Smooth muscle cell (in vitro differentiated cells): ENCODE results near the gene BICDL1. TPM values are rescaled to one million over a fixed set of nuclear protein-coding genes. Genes with fewer than 3 reads are reported as not detected.

Source experiments
- DNase-seq: peaks from one replicate; lab custom pipeline; 2025; ENCODE audit not compliant: unreplicated experiment; lab: John Stamatoyannopoulos, UW
- H2AFZ ChIP-seq: fragments of 200-600 bp; sonication (generic); 2 replicates; pipeline ENCODE4 v1.6.0; 2016; ENCODE audit warnings: antibody characterized with exemption, low read depth, mild to moderate bottlenecking
- H3F3A ChIP-seq: fragments of 200-600 bp; sonication (generic); 2 replicates; pipeline ENCODE4 v1.6.0; 2017; ENCODE audit warnings: antibody characterized with exemption, low read depth
- H3K27ac ChIP-seq: fragments of 200-600 bp; sonication (generic); 2 replicates; pipeline ENCODE4 v1.5.1; 2016; ENCODE audit warnings: low read depth, mild to moderate bottlenecking
- H3K27me3 ChIP-seq: fragments of 200-600 bp; sonication (generic); 2 replicates; pipeline ENCODE4 v1.6.1; 2016; ENCODE audit warnings: low read depth, mild to moderate bottlenecking
- H3K36me3 ChIP-seq: fragments of 200-600 bp; sonication (generic); 2 replicates; pipeline ENCODE4 v1.5.1; 2016; ENCODE audit warnings: low read depth
- H3K4me1 ChIP-seq: fragments of 200-600 bp; sonication (generic); 2 replicates; pipeline ENCODE4 v1.5.1; 2016; ENCODE audit warnings: low read depth
- H3K4me2 ChIP-seq: fragments of 200-600 bp; sonication (generic); 2 replicates; pipeline ENCODE4 v1.6.0; 2016; ENCODE audit warnings: mild to moderate bottlenecking
- H3K4me3 ChIP-seq: fragments of 200-600 bp; sonication (generic); 2 replicates; pipeline ENCODE4 v1.5.1; 2016; ENCODE audit warnings: mild to moderate bottlenecking
- H3K79me2 ChIP-seq: fragments of 200-600 bp; sonication (generic); 2 replicates; pipeline ENCODE4 v1.6.0; 2016; ENCODE audit warnings: low read depth, mild to moderate bottlenecking
- H3K9ac ChIP-seq: fragments of 200-600 bp; sonication (generic); 2 replicates; pipeline ENCODE4 v1.6.0; 2016; ENCODE audit warnings: low read depth
- H3K9me3 ChIP-seq: fragments of 200-600 bp; sonication (generic); replicated peaks from 2 replicates; pipeline ENCODE4 v1.5.1; 2016; ENCODE audit warnings: low read depth
- H4K20me1 ChIP-seq: fragments of 200-600 bp; sonication (generic); 2 replicates; pipeline ENCODE4 v1.6.0; 2016; ENCODE audit warnings: low read depth
- WGBS: methylation state at CpG from one replicate; pipeline ENCODE4 v1.1.7; 2016; ENCODE audit warnings: low lambda C conversion rate; 5-methylcytosine and 5-hydroxymethylcytosine counted together
- polyA plus RNA-seq: library from polyadenylated mRNA; unstranded; fragments of >200 nt; fragmentation: Nextera tagmentation; extraction: Ambion mirVana; gene quantifications from 2 replicates; pipeline ENCODE4 v1.2.1, GENCODE V29; 2016
- total RNA-seq: library from RNA; depleted of rRNA; stranded (reverse); fragments of >200 nt; gene quantifications from 2 replicates; pipeline ENCODE4 v1.2.3, GENCODE V29; 2014
- TF ChIP-seq, protein P1 (sequence below): fragments of 200-600 bp; sonication (generic); IDR thresholded peaks from 2 replicates; pipeline ENCODE4 v1.5.1; 2017; ENCODE audit warnings: borderline replicate concordance, mild to moderate bottlenecking, antibody characterized with exemption; ENCODE audit not compliant: insufficient read depth, poor library complexity, severe bottlenecking

The BICDL1 gene
- total and polyA plus RNA-seq, 2 experiments from 2014 or later = 0.43 to 1.7 TPM

DNA sequence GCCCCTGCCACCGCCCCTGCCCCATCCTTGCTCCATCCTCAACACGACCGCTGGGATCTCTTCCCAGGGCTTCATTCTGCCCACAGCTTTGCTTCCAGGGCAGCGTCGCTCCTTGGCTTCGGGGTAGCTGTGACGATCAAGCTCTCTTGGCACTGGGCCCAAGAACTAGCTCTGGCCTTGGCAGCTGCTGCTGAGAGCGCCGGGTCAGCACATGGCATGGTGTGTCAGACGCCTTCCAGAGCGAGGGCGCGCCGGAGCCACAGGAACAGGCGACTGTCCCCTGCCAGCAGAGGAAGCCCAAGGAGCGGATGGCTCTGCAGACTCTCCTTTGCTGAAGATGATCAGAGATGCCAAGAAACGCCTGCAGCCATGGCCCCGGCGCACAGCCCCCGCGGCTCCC lies 111.6 kb downstream of the BICDL1 start:
- no peaks in the 10 kb centered on the region for H3K9me3 ChIP-seq
- WGBS = 92% methylated on average over 21 of the region's 21 CpGs
- no peak overlapping the region for H3K4me3 ChIP-seq
- H4K20me1 ChIP-seq = peaks cover 75% of the 10 kb centered on the region
- no peak overlapping the region for H3K4me2 ChIP-seq
- H3K79me2 ChIP-seq = peaks cover 42% of the 10 kb centered on the region
- no peak for DNase-seq
- no peaks in the 10 kb centered on the region for H3K36me3 ChIP-seq
- no peaks in the 10 kb centered on the region for H3K4me1 ChIP-seq
- H3K9ac ChIP-seq = no peak overlapping the region
- no peaks in the 10 kb centered on the region for H3F3A ChIP-seq
- no peaks in the 10 kb centered on the region for H3K27me3 ChIP-seq
- H3K27ac ChIP-seq = no peak overlapping the region
- no peak overlapping the region for H2AFZ ChIP-seq
- TF ChIP-seq, protein P1, sequence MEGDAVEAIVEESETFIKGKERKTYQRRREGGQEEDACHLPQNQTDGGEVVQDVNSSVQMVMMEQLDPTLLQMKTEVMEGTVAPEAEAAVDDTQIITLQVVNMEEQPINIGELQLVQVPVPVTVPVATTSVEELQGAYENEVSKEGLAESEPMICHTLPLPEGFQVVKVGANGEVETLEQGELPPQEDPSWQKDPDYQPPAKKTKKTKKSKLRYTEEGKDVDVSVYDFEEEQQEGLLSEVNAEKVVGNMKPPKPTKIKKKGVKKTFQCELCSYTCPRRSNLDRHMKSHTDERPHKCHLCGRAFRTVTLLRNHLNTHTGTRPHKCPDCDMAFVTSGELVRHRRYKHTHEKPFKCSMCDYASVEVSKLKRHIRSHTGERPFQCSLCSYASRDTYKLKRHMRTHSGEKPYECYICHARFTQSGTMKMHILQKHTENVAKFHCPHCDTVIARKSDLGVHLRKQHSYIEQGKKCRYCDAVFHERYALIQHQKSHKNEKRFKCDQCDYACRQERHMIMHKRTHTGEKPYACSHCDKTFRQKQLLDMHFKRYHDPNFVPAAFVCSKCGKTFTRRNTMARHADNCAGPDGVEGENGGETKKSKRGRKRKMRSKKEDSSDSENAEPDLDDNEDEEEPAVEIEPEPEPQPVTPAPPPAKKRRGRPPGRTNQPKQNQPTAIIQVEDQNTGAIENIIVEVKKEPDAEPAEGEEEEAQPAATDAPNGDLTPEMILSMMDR = no peak

DNA sequence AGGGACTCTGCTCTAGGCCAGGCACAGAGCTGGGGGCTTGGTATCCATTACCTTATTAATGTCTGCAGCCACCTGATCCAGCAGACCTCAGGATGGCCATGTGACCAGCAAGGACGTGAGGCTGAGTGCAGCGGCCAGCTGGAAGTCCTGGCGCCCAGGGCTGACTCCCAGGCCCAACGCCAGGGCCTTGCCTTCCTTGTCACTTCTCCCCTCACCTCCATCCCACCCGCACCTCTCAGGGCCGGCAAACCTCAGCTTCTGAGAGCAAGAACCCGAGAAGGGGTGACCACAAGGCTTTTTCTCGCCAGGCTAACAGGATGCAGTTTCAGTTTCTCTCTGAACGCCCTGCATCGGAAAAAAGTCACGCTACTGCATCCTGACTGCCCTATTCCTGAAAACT lies 112.1 kb downstream of the BICDL1 start:
- Histone ChIP-seq H3K9me3 (no peaks in the 10 kb centered on the region), H3K27me3 (no peaks in the 10 kb centered on the region), H4K20me1 (peaks cover 79% of the 10 kb centered on the region), H3K79me2 (peaks cover 46% of the 10 kb centered on the region), H3K27ac (no peak overlapping the region), H3K4me2 (no peak overlapping the region), H3F3A (no peaks in the 10 kb centered on the region), H3K36me3 (no peaks in the 10 kb centered on the region), H3K4me3 (no peak overlapping the region), H3K9ac (no peak overlapping the region), H2AFZ (no peak overlapping the region), H3K4me1 (no peaks in the 10 kb centered on the region)
- TF ChIP-seq, protein P1 = no peak
- WGBS = 94% methylated on average over 11 of the region's 11 CpGs
- DNase-seq = no peak

DNA sequence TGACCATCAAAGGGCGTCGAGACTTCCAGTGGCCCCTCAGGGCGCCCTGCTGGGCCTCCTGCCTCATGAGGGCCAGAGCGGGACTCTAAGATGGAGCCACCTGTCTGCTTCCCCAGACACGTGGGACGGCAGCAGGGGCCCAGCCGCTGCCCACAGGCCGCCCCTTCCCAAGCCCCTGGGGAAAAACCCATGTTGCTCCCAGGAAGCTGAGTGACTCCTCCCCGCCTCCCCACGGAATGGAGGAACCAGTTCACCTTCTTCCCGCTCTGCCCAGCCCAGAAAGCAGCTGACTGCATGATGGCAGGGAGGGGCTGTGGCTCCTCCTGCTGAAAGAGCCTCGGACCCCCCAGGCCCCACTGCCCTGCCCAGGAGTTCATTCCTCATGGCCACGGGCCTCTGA lies 112.6 kb downstream of the BICDL1 start:
- H3F3A ChIP-seq = no peaks in the 10 kb centered on the region
- no peaks in the 10 kb centered on the region for H3K9me3 ChIP-seq
- H3K36me3 ChIP-seq = no peaks in the 10 kb centered on the region
- H3K9ac ChIP-seq = no peak overlapping the region
- no peaks in the 10 kb centered on the region for H3K27me3 ChIP-seq
- no peak overlapping the region for H3K27ac ChIP-seq
- no peak for DNase-seq
- H4K20me1 ChIP-seq = peaks cover 84% of the 10 kb centered on the region
- no peaks in the 10 kb centered on the region for H3K4me1 ChIP-seq
- TF ChIP-seq, protein P1 = no peak
- H3K4me2 ChIP-seq = no peak overlapping the region
- 79% methylated on average over 13 of the region's 13 CpGs for WGBS
- H3K79me2 ChIP-seq = peaks cover 50% of the 10 kb centered on the region
- no peak overlapping the region for H3K4me3 ChIP-seq
- H2AFZ ChIP-seq = no peak overlapping the region
